ENCODE measurements around the gene TSEN2. TPM values are rescaled to one million over a fixed set of nuclear protein-coding genes. Genes with fewer than 3 reads are reported as not detected.

TSEN2 gene
- total and polyA plus RNA-seq, 9 donors = 13.2 to 27.4 (median 23.2) TPM

DNA sequence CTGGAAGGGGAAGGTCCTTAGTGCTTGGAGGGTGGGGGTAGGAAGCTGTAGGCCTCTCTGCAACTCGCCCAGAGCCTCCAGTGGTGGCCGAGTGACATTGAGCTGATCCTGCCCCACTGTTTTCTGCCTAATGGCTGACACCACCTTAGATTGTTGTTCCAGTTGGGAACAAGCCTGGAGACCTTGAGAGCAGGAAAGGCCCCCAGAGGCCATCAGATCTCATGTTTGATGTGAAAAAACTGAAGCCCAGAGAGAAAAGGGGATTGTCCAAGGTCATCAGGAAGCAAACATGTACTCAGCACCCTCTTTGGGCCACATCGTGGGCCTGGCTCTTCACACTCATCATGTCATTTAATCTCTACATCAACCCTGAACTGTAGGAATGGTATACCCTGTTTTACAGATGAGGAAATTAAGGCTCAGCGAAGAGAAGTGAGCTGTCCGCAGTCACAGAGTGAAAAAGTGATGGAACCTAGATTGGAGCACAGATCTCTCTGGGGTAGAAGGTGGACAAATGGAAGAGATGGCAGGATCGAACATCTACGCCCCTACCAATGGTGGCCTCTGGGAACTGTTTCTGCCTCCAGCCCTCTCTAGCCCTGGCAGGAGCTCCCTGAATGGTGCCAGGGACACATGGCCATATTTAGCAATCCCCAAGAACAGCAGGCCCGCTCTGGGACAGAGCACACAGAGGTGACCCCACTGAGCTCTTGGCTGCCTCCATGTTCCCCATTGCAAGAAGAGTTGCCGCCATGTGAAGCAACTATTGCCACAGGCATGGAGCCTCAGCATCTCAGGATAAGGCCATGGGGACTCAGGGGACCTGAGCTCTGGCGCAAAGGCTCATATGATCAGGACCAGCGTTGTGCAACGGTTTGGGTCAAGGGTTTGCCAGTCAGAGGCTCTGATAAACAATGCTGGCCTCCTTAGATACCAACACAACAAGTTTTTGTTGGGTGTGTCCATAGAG is 31.6 kb upstream of the TSEN2 start:
- no peak for DNase-seq
- no peak for TF ChIP-seq POLR2A (IDR thresholded peaks at IDR 0.05)
- TF ChIP-seq, protein P1, sequence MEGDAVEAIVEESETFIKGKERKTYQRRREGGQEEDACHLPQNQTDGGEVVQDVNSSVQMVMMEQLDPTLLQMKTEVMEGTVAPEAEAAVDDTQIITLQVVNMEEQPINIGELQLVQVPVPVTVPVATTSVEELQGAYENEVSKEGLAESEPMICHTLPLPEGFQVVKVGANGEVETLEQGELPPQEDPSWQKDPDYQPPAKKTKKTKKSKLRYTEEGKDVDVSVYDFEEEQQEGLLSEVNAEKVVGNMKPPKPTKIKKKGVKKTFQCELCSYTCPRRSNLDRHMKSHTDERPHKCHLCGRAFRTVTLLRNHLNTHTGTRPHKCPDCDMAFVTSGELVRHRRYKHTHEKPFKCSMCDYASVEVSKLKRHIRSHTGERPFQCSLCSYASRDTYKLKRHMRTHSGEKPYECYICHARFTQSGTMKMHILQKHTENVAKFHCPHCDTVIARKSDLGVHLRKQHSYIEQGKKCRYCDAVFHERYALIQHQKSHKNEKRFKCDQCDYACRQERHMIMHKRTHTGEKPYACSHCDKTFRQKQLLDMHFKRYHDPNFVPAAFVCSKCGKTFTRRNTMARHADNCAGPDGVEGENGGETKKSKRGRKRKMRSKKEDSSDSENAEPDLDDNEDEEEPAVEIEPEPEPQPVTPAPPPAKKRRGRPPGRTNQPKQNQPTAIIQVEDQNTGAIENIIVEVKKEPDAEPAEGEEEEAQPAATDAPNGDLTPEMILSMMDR (IDR thresholded peaks at IDR 0.05) = no peak
- no peak for TF ChIP-seq EP300 (IDR thresholded peaks at IDR 0.05)
- H3K36me3 ChIP-seq = no peaks in the 10 kb centered on the region
- H3K9me3 ChIP-seq = no peaks in the 10 kb centered on the region
- intact Hi-C loops (cut with DNase I) = no loop called here
- H3K4me1 ChIP-seq (ENCODE audit: insufficient read depth) = no peaks in the 10 kb centered on the region
- H3K27ac ChIP-seq = no peak overlapping the region
- no peak overlapping the region for H3K4me3 ChIP-seq
- WGBS, 3 donors = 94 to 97% (median 94%) methylated on average over 12 of the region's 12 CpGs
- no peaks in the 10 kb centered on the region for H3K27me3 ChIP-seq

DNA sequence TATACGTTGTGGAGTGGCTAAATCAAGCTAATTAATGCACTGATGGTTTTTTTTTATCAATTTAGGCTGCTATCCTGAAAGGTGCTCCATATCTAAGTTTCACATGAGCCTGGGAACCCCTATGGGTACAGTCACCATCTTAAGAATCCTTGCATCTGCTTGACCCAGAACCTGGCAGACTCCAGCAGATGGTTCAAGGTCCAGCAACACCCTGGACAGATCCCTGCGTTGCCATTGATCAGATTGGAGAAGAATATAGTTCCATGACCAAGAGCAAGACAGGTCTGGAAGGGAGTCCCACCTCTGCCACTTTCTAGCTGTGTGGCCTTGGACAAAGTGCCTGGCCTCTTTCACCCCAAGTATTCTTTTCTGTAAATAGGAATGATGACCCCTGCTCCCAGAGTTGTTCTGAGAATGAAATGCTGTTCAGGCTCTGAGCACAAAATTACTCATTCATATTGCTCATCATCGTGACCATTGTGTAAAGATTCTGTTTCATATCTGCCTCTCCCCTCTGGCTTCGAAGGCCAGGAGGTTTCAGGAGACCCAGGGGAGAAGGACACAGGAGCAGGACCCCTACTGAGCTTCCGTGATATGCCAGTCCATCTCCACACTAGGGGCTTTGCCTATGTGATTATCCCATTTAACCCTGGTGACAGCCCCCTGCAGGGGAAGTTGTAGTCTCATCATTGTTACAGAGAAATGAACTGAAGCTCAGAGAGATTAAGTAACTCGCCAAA is 30.0 kb upstream of the TSEN2 start:
- H3K9me3 ChIP-seq = no peaks in the 10 kb centered on the region
- no peaks in the 10 kb centered on the region for H3K4me1 ChIP-seq (ENCODE audit: insufficient read depth)
- H3K27ac ChIP-seq = no peak overlapping the region
- H3K36me3 ChIP-seq = no peaks in the 10 kb centered on the region
- no peak for DNase-seq
- intact Hi-C loops (cut with DNase I) = no loop called here
- TF ChIP-seq POLR2A (IDR thresholded peaks at IDR 0.05) (no peak), EP300 (IDR thresholded peaks at IDR 0.05) (no peak)
- TF ChIP-seq, protein P1 (IDR thresholded peaks at IDR 0.05) = no peak
- no peak overlapping the region for H3K4me3 ChIP-seq
- no peaks in the 10 kb centered on the region for H3K27me3 ChIP-seq
- WGBS, 3 donors = 76 to 87% (median 81%) methylated on average over 6 of the region's 6 CpGs

DNA sequence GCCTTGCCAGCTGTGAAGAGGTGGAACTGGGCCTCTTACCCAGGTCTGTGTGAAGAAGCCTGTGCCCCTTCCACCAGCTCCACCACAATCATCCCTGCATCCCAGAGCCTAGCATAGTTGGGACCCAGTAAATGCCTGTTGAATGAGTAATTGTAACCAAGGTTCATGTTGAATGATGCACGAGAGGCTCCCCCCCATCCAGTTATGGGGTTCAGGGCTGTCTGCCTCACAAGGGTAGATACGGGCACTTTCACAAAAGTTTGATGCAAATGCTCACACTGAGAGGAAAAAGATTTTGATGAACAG is 29.5 kb upstream of the TSEN2 start:
- WGBS, 3 donors = 86 to 90% (median 88%) methylated on average over 2 of the region's 2 CpGs
- no peak for DNase-seq

DNA sequence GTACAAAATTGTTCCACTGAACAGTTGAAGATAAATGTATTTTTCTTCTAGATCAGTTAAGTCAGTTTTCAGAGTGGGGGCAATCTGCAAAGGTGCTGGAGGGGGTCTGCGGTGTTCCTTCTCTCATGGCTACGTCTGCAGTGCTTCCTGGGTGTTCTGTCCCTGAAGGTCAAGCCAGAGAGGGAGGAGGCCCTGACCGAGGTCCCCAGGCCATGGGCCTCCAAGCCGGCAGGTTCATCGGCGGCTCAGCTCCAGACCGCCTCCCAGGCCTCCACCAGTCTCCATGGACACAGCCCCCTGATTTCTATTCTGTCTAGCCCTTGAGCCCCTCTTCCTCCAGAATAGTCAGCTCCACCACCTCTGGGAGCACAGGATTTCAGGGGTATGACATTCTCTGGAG is 28.5 kb upstream of the TSEN2 start:
- WGBS, 3 donors = 92 to 98% (median 94%) methylated on average over 7 of the region's 7 CpGs
- H3K4me3 ChIP-seq = no peak overlapping the region
- intact Hi-C loops (cut with DNase I) = no loop called here
- DNase-seq = no peak
- H3K27ac ChIP-seq = no peak overlapping the region
- TF ChIP-seq, protein P1 (IDR thresholded peaks at IDR 0.05) = no peak
- TF ChIP-seq POLR2A (IDR thresholded peaks at IDR 0.05) = no peak
- no peak for TF ChIP-seq EP300 (IDR thresholded peaks at IDR 0.05)
- no peaks in the 10 kb centered on the region for H3K9me3 ChIP-seq
- H3K27me3 ChIP-seq = no peaks in the 10 kb centered on the region
- H3K4me1 ChIP-seq (ENCODE audit: insufficient read depth) = no peaks in the 10 kb centered on the region
- H3K36me3 ChIP-seq = no peaks in the 10 kb centered on the region

More for the DNA sequence above, 29.5 kb upstream of the TSEN2 start:
- Histone ChIP-seq H3K9me3 (no peaks in the 10 kb centered on the region), H3K27me3 (no peaks in the 10 kb centered on the region), H3K27ac (no peak overlapping the region), H3K4me3 (no peak overlapping the region), H3K36me3 (no peaks in the 10 kb centered on the region), H3K4me1 (ENCODE audit: insufficient read depth) (no peaks in the 10 kb centered on the region)
- TF ChIP-seq, protein P1 (IDR thresholded peaks at IDR 0.05) = no peak
- no peak for TF ChIP-seq POLR2A (IDR thresholded peaks at IDR 0.05)
- TF ChIP-seq EP300 (IDR thresholded peaks at IDR 0.05) = no peak
- intact Hi-C loops (cut with DNase I) = no loop called here
